GM12872 (cell line): Measurements from ENCODE around the gene TMEM151B.

Source experiments
- TF ChIP-seq, protein P1 (sequence below): IDR thresholded peaks from 3 replicates; pipeline ENCODE4 v1.5.1; 2011; ENCODE audit warnings: low read depth, mild to moderate bottlenecking, low read length, moderate library complexity; ENCODE audit not compliant: insufficient read depth

The TMEM151B gene

DNA sequence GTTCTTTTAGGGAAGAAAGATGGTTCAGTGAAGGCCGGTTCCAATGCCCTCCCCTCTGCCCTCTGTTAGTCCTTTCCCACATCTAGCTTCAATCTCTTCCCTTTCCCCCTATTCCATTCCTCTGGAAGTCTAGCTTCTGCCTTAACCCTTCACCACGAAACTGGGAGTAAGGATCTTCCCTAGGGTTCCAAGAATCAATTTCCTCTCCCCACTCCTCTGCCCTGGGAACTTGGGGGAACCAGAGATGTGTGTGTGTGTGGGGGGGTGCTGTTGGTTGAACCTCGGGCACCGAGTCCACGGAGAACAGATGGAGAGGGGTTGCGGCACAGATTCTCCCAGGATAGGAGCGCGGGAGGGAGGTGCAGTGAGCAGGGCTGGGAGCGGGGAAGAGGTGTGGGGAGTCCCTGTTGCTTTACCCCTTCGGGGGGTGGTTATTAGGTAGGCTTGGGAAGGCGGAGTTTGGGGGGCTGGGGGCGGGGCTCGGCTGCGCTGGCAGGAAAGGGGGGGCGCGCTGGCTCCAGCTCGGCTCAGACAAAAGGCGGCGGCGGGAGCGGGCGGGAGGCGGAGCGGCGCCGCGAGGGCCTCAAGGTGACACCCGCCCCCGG is at the start of gene TMEM151B:
Gene TMEM151B, plus strand, starts transcription at position 530 of the 605 bp plus-strand sequence. CDS start 293 bp downstream, outside the sequence.
- TF ChIP-seq, protein P1, sequence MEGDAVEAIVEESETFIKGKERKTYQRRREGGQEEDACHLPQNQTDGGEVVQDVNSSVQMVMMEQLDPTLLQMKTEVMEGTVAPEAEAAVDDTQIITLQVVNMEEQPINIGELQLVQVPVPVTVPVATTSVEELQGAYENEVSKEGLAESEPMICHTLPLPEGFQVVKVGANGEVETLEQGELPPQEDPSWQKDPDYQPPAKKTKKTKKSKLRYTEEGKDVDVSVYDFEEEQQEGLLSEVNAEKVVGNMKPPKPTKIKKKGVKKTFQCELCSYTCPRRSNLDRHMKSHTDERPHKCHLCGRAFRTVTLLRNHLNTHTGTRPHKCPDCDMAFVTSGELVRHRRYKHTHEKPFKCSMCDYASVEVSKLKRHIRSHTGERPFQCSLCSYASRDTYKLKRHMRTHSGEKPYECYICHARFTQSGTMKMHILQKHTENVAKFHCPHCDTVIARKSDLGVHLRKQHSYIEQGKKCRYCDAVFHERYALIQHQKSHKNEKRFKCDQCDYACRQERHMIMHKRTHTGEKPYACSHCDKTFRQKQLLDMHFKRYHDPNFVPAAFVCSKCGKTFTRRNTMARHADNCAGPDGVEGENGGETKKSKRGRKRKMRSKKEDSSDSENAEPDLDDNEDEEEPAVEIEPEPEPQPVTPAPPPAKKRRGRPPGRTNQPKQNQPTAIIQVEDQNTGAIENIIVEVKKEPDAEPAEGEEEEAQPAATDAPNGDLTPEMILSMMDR, result no peak

DNA sequence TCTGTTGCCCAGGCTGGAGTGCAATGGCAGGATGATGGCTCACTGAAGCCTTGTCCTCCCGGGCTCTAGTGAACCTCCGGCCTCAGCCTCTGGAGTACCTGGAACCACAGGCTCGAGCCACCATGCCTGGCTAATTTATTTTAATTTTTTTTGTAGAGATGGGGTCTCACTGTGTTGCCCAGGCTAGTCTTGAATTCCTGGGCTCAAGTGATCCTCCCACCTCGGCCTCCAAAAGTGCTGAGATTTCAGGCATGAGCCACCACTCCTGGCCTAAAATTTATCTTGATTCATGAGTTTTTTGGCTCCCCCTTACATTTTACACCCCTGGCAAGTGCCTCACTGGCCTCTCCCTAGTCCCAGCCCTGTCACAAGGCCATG is 49.3 kb upstream of the TMEM151B start:
- TF ChIP-seq, protein P1, result no peak

DNA sequence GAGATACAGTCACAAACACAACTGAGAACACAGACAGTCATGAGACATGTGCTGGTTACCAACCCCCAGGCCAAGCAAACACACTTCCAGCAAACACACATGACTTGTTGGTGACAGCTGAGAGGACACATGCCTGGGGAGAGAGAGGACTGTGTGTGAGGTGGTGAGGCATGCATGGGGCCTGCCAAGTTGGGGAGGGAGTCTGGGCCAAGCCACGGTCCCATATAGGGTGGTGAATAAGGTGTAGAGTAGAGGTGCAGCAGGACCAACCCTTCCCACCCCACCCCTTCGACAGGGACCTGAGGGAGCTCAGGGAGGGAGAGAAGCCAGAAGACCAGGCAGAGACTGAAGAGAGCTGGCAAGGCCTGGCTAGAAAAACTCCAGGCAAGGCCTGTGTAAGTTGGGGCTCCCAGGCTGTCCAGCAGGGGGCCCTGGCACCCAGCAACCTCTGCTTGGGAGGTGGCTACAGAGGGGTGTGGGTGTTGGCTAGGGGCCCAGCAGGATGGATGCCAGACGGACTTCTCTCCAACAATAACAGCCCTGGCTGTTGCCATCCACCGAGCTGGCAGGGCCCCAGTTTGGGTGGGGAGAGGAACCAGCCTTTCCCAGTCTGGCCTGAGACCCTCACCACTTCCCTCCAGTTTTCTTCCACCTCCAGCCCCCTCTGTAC is 48.8 kb upstream of the TMEM151B start:
- TF ChIP-seq, protein P1, result peak; percentile 97

DNA sequence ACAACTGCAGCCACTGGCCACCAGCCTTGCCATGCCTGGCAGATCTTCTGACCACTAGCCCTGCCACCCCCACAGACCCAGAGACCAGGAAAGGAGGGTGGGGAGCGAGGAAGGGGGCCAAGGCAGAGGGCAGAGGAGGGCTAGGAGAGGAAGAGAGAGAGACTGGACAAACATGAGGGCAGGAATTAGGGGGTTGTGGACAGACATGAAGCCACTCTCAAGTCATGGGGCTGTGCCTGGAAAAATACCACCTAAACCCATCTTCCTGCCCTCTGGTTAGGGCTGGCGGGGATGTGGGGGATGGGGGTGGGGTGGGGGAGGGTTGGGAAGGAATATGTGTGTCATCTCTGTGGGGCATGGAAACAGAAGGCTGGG is 48.3 kb upstream of the TMEM151B start:
- TF ChIP-seq, protein P1, result no peak

DNA sequence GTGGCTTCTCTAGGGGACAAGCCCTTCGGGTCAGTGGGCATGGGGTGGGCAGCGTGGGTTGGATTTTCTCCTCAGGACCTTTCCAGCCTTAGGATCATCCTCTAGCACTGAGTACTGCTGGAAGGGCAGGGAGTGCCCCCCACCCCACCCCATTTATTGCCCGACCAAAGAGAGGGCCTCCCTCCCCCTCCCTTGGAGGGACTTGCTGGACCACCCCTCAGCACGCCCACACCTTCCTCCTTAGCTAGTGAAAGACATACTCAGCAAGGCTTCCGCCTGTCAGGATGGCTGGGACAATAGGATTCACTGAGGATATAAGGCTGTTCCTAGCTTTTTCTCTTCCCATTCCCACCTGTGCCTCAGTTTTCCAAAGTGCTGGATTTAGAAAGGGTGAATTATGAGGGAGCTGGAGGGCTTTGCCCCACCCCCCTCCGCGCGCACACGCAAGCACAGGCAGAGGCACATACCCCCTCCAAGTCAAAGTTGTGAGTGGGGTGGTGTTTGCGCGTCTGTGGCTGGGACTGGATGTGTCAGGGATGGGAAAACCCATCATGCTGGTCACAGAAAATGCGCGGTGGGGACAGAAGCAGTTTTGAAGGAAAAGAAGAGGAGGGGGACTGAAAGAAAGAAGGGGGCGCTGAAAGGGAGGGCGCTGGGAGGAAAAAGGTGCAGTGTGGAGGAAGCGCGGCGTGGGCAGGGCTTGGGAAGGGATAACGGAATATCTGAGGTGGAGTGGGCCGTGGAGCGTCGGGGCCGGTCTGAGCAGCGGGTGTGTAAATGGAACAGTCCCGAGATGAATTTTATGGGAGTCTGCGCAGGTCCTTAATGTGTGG is 47.5 kb upstream of the TMEM151B start:
- TF ChIP-seq, protein P1, result no peak

DNA sequence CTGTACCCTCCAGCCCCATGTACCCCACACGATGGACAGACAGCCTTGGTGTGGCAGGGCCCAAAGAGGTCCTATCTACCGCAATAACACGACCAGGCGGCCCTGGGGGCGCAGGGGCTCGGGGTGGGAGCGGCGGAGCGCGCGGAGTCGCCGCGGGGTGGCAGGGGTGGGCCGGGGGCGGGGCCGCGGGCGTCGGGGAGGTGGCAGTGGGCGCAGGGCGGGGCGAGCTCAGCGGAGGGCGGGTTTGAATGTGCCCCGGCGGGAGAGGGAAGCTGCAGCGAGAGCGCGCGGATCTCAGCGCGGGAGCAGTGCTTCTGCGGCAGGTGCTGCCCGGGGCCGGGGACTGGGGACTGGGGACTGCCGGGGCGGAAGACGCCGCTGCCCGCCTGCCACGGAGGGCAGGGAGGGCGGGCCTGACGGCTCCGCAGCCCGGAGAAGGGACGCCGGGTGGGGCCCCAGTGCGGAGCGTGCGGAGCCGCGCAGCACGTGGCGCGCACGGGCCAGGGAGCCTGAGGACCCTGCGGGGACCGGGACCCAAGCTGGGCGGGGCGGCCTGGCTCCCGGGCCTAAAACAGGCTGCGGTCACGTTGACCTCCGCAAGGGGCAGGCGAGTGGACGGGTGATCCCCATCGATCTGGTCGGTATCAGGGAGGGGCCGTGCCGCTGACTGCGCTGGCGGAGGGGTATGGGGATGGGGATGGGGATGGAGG is 46.8 kb upstream of the TMEM151B start, which contains the start of gene SLC29A1:
Gene SLC29A1, plus strand, starts transcription at position 277 of the 710 bp plus-strand sequence. CDS start 3,719 bp downstream, outside the sequence.
- TF ChIP-seq, protein P1, result peak; percentile 15; the same call in 1 of the 3 replicates
